Measurements from ENCODE around the gene SPTAN1.
"Not testable (repeated sequence)": the region's sequence is repeated elsewhere in the genome, so short reads cannot be mapped to it uniquely, and the experiment has no call there.

The SPTAN1 gene

DNA sequence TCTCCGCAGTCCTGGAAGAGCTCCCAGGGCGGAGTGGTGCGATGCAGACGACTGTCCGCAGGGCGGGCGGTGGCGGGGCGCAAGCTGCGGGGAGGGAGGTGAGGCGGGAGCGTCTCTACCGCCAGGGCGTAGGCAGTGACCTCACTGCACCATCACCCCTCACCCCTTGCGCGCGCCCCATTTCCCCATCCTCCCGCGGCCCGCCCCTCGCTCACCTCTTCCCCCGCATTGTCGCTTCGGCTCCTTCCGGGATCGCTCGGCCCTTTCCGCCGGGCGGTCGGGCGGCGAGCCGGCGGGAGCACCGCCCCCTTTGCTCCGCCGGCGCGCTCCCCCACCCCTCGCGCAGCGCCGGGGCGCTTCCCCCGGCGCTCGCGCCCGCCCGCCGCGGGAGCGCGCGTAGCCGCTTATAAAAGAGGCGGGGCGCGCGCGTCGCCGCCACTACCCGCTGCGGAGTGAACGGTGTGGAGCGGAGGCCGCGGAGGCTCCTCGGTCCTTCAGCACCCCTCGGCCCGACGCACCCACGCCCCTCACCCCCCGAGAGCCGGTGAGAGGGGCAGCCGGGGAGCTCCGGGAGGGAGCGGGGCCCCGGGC is at the start of gene SPTAN1:
Gene SPTAN1, plus strand, starts transcription at position 435 of the 591 bp plus-strand sequence. CDS start 14,154 bp downstream, outside the sequence.
- DNase-seq, result peak; percentile 94 to 98 (median 97)

DNA sequence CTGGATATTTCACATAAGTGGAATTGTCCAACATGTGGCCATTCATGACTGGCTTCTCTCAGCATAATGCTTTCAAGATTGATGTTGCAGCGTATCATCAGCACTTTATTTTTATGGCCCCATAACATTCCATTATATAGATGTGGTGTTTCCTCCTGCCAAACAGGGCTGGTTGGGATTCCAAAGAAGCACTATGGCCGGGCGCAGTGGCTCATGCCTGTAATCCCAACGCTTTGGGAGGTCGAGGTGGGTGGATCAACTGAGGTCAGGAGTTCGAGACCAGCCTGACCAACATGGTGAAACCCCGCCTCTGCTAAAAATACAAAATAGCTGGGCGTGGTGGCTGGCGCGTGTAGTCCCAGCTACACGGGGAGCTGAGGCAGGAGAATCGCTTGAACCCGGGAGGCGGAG is 49.0 kb upstream of the SPTAN1 start:
- not testable (repeated sequence) for DNase-seq

DNA sequence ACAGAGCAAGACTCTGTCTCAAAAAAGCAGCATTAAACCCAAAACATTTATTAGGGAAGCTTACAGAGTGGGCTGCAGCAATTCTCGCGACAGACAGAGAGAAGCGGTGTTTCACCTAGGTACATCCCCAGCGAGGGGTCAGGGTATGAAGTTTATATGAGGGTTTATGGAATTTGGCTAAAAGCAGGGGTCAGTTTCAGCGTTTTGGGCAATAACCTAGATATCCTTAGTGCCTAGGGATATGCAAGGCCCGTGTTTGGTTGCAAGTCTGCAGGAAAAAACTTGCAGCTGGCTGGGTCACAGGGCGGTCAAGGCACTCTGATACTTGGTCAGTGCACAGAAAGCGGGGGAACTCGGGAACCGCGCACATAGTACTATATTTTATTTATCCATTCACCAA is 48.5 kb upstream of the SPTAN1 start:
- peak in 2 of 3 donors; percentile 2 to 5 for DNase-seq

DNA sequence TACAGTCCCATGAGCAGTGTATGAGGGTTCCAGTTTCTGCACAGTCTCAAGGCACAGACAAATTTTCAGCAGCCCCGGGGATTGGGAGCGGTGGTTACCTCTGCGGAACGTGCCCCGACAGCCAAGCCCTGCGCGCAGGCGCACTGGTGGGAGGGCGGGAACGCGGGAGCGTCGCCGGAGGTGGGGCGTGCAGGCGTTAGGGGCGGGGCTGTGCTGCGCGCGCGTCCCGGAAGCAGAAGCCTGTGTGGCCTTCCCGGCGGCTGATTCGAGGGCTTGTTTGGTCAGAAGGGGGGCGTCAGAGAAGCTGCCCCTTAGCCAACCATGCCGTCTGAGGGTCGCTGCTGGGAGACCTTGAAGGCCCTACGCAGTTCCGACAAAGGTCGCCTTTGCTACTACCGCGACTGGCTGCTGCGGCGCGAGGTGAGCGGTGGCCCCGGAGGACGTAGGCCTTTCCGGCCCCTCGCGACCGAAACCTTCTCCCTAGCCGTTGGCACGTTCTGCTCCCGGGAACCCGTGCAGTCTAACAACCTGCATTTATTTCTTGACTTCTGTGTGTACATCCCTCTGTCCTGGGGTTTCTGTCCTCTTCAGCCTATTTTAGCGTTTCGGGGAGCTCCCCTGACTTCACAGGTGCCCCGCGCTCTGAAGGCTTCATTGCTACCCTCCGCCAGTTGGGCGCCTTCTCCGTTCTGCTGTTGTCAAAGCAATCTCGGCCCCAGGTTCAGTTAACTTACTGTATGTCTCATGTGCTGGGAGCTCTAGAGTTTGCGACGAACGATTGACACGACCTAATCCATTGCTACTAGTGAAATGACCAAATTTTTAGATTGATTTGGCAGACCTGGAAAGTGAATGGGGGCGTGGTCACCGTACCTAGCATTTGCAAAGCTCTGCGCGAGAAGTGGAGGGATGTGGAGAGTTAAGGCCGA is 47.6 kb upstream of the SPTAN1 start, which contains the start of gene GLE1:
Gene GLE1, plus strand, starts transcription at position 235 of the 929 bp plus-strand sequence. Its CDS starts 87 bp downstream, at position 322.
- DNase-seq, result peak; percentile 96 to 99 (median 98)

DNA sequence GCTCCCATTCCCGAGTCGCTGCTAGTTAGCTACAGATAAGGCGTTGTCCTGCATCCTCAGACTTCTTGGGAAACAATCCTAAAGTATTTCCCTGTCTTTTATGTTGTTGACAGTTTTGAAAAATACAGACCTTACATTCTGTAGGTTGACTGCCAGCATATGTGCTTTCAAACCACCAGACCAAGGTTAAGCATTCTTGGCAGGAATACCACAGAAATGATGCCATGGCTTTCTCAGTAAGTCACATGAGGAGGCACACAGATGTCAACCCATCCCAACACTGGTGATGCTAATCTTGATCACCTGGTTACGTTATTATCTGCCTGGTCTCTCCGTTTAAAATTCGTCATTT is 47.0 kb upstream of the SPTAN1 start:
- DNase-seq, result no peak

DNA sequence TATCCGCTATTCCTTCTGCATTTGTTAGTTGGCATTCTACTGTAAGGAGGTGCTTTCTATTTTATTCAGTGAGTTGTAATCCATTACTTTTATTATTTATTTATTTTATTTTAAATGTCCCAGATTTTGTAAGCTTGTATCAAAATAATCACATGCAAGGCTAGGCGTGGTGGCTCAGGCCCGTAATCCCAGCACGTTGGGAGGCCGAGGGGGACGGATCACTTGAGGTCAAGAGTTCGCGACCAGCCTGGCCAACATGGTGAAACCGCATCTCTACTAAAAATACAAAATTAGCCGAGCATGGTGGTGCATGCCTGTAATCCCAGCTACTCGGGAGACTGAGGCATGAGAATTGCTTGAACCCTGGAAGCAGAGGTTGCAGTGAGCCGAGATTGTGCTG is 46.5 kb upstream of the SPTAN1 start:
- DNase-seq, result not testable (repeated sequence)

DNA sequence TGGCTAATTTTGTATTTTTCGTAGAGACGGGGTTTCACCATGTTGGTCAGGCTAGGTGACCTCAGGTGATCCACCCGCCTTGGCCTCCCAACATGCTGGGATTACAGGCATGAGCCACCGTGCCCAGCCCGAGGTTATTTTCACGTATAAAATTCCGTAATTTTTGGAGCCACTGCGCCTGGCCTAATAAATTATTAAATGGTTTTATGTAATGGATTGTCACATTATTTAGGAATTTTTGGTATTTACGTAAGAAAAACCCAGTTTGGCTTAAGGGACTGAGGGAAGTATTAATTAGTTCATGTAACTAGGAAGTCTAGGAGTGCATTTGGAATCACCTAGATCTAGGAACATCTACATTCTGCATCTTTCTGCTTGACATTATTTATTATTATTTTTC is 39.6 kb upstream of the SPTAN1 start:
- DNase-seq, result no peak

DNA sequence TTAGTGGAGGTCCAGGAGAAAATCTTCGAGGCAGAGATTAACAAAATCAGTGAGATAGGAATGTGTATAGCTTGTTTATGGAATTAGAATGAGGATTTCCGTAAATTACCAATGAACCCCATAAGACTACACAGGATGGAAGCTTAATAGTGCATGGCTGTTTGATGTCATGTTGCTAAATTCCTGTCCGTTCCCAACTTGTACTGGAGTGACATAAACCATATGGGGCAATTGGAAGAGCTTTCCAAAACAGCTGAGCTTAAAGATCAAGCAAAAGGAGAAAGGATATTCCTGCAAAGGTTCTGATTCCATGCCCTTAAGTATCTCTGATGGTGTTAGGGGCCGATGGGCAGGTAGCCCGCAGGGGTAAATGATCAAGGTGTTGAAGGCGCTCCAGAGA is 30.4 kb upstream of the SPTAN1 start:
- no peak for DNase-seq

DNA sequence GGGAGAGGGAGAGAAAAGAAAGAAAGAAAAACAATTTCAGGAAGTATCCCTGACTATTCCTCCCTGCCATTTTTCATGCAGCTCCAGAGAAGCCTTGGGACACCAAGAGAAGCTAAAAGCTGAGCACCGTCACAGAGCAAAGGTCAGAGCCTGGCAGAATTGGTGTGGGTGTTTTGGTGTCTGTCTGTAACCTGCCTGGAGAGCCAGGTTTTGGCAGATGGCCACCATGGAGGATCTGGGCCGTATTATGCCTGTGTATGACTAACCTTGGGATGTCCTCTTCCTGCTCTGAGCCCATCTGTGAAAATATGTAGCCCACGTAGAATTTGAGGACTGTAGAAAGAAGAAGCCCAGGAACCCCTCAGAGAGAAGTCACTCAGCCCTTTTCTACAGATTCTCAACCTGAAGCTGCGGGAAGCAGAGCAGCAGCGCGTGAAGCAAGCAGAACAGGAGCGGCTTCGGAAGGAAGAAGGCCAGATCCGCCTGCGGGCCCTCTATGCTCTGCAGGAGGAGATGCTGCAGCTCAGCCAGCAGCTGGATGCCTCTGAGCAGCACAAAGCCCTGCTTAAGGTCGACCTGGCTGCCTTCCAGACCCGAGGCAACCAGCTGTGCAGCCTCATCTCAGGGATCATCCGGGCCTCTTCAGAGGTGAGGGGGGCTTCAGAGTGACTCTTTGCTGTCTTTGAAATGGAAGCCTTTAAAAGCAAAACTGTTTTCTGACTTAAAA is 29.0 kb upstream of the SPTAN1 start:
- no peak for DNase-seq

DNA sequence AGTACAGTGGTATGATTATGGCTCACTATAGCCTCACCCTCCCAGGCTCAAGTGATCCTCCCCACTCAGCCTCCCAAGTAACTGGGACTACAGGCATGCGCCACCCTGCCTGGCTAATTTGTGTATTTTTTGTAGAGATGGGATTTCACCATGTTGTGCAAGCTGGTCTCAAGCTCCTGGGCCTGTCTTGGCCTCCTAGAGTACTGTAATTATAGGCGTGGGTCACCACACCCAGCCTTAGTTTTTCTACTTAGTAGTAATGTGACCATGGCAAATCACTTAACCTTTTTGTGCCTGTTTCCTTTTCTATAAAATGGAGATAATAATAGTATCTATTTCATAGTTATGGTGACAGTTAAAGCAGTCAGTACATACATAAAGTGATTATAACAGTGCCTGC is 25.7 kb upstream of the SPTAN1 start:
- no peak for DNase-seq

DNA sequence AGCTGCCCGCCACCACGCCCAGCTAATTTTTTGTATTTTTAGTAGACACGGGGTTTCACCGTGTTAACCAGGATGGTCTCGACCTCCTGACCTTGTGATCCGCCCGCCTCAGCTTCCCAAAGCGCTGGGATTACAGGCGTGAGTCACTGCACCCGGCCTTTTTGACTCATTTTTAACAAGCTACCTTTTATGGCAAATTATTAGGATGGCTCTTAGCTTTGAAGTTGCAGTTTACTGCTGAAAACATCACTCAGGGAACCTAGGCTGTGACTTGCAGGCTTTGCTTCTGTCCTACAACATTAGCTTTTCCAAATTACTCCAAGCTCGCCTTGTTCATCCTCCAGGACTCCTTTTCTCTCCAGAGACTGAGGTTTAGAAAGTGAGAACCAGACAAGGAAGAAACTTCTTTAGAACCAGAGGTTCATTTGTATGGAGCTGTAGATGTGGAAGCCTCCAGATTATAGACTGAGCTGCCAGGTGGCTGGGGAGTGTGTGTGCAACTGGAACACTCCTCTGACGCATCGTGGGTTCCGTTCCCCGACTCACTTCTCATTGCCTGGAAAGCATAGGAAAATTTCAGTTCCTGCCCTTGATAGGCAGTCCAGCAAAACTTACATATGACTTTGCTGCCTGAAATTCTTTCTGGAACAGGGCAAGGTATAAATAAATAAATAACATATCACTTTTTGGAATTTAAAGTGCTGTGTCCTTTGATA is 23.8 kb upstream of the SPTAN1 start:
- no peak for DNase-seq

DNA sequence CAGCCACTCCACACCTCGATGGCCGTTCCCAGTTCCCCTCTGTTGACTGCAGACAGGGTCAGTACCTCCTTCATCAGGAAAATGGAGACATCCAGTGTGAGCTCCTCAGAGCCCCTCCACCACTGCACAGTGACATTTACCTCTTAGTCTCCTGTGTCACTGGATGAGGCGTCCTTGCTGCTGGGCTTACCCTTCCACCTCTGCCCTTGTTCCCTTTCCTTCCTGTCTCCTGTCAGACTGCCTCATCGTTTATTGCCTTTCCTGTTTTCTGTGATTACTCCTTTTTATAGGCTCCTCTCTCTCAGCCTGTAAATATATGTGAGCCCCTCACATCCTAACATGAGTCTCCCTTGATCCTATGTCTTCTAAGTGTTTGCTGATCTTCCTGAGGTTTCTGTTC is 23.2 kb upstream of the SPTAN1 start:
- DNase-seq, result no peak

DNA sequence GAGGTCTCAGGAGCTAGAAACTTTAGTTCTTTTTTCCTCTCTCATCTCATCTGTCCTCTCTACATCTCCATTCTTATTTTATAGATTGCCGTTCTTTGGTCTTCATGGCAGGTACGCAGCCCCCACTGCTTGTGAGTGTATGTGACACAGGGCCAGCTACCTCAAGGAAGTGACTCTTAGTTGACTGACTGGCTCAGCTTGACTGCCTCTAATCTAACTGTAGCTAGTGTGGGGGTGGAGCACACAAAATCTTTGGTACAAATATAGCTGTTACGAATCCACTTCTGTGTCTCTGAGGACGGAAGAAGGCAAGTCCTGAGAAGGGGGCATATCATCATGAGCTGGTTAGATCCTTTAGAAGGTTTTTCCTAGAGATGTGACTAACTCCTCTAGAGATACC is 19.8 kb upstream of the SPTAN1 start:
- DNase-seq, result no peak

DNA sequence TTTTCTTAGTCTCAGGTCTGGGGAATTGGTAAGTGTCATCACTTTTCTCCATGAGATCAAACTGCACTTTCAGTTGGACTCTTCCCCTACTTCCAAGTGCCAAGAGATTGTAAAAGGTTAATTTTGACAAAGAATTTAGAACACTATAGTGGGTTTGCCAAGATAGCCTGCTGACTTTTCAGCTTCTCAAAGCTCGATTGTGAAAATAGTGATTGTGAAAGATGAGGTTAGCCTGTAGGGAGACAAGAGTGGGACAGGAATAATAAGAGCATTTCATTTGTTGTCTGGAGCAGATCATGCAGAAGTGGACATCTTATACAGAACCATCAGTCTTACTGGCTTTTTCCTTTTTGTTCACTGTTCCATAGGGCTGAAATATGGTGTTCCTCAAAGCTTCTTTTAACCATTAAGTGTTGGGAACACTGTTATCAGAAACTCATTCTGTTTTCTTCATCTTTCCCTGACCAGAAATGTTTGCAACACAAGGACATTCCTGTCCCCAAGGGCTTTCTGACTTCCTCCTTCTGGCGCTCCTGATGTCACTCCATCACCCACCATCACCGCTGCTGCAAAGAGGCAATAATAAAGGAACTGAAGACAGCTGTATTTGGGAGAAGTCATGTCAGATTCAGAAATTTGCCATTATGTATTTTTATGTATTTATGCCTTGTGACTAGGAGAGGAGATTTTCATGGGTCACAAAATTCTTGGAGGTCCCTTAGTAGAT is 11.6 kb upstream of the SPTAN1 start:
- peak; percentile 74 to 78 (median 77) for DNase-seq

DNA sequence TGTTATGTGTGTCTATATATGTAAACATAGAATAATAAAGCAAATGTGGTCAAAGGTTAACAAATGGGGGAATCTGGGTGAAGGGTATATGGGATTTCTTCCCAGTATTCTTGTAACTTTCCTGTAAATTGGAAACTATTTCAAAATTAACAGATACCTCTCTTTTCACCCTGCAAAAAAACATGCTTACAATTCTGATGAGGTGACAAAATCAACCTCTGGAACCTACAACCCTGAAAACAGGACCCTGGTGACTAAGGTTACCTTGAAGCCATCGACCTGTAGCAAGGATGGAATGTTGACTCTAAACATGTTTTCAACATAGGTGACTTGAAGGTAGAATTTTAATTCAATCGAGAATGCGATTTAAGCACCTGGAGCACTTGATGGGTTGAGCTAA is 5.9 kb upstream of the SPTAN1 start:
- DNase-seq, result no peak

DNA sequence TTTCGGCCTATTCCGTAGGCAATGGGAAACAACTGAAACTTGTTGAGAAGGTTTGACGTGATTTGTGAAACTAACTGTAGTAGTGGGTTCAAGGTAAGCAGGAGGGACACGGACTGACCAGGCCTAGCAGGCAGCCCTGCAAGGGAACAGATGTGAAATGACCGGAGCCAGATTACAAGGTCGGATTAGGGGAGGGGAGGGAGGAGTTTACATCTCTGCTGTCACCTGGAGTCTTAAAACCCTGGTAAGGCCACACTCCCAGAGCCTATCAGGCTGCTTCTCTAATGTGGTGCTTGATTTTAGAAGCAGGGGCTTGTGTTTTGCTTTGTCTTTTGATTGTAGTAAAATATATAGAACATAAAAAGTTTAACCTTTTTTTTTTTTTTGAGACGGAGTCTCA is 3.5 kb upstream of the SPTAN1 start:
- DNase-seq, result no peak

DNA sequence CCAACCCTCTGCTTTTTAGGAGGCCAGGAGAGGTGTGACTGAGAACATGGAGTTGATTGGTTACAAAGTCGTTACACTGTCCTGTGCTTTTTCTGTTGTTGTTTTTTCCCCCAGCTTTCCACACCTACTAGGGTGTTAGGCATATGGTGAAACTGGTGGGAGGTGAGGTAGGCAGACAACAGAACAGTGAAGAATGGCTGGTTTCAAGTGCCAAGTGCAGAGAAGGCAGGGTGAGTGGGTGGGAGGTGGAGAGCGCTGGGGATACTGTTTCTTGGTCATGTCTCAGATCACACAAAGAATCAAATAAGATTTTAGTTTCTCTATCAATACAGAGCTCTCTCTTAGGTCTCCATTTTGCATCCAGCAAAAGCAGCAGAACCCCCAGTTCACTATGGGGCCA is 2.2 kb upstream of the SPTAN1 start:
- DNase-seq, result peak in 1 of 3 donors; percentile 28

DNA sequence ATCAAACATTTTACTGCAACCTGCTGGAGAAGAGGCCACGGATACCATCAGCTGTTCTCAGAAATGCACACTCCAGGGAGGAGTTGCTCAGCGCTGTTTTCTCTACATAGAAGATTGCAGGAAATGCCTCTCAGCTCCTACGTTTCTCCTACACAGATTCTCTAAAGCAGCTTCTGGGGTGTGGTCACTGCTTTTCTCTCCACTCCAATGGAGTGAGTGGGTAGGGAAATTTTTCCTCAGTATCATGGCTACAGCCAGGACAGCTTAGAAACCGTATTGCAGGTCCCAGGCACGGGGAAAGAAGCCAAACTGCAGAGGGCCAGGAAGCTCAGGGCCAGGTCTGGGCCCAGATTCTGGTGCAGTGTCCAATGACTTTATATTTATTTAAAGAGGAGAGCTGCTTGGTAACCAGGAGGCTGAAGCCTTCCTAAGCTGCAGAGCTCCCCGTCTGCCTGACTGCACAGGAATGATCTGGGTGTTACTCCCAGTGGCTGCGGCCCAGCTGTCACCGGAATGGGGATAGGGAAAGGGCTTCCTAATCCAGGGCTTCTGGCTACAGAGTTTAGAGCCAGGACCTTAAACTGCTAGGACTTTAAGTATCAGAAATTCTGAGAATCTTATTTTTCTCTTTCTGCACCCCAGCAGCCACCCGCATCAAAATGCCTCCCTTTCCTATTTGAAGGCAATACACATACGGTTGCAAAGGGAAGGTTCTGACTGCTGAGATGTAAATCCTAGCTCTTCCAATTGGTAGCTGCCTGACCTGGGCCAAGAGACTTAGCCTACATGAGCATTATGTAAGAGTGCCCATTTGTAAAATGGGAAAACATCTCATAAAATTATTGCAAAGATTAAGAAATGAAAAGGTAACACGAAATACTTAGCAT is 1.4 kb upstream of the SPTAN1 start:
- peak in 2 of 3 donors; percentile 27 to 33 for DNase-seq

DNA sequence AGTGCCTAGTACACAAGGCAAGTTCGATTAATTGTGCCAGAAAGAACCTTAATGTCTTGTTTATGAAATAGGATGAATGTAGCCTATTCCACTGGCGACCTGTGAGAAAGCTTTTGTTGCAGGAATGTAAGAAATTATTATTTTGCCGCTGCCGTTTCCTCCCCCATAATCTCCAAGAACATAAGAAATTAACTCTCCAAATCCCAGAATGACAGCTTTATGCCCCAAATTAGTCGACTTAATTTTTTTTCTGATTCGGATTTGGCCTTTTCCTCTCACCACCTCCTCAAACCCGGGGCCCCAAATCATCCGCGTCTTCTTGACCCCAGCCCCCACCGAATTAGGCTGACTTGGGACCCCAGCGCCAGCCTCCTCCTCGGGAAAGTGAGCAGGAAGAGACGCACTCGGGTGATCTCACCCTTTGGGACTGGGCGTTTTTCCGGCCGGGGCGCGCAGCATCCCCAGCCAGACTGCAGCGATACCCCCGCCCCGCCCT is 682 bp upstream of the SPTAN1 start:
- DNase-seq, result no peak

DNA sequence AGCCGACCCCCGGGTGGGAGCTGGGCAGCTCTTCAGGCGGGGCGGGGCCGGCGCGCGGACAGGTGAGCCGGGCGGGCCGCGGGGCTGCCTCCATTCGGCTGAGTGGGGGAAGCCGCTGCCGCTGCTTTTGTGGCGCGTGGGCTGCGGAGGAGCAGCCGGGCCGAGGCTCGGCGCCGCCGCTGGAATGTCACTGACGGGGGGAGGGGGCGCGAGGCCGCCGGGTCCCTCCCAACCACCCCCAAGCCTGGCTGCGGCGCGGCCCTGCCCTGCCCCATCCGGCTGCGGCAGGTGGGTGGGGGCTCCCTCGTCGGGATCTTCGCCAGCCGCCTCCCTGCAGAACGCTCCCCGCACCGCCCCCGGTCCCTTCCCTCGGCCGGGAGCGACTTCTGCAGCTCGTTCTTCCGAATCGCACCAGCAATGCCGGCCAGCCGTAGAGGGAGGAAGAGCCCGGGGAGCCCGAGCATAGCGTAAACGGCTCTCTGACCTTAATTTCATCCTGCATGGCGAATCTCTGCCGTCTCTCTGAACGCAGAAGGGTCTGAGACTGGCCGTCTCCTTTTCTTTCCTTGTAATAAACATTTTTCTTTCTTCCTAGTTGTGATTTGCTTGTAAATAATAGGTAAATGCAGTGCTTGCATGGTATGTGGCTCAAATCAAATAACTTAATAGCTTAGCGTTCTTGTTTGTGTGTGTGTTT is 505 bp downstream of the SPTAN1 start:
- DNase-seq, result peak; percentile 73 to 88 (median 75)

Data from suppressor macrophage treated with lipopolysaccharide for 1 hour (primary cell).